ENCODE data around the gene LTBP2.

LTBP2 gene

GRCh38 chr14:74654931-74655330 lies 42.9 kb upstream of the LTBP2 start:
- no peak for DNase-seq (ENCODE audit: low read depth)
- TF ChIP-seq CTCF (conservative IDR thresholded peaks at IDR 0.05; ENCODE audit: low read length): no peak
- no peak overlapping the region for H3K4me3 ChIP-seq (ENCODE audit: low read length)

DNA sequence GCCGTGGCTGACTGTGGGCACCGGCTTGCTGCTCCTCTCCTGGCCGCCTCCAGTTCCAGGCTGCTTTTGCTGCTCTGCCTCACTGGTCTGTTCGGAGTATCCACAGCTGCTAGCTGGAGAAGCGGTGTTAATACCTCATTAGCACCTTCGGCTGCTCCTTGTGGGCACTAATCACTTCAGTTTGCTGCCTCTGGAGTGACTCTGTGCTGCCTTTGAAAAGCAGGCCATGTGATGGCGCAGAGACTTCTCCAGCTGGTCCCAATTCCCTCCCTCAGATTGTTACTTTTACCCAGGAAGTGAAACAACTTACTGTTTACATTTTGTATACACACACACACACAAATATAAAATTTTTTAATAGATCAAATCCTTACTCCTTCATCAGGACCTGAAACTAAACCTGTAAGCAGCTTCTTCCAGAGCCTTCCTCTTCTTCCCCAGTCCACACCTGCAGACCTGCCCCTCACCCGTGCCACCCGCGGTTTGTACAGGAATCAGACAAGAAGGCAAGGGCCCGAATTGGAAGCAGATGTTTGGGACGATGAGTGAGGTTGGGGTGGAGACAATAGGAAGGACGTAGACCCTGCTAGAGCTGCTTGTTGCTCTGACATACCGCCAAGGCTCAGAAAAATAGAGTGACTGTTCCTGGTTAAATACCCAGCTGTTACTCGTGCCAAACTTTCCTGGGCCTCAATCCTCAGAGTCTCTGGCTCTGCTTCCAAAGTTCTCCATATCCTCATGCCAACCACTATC lies 41.5 kb upstream of the LTBP2 start:
- no peak for TF ChIP-seq CTCF (conservative IDR thresholded peaks at IDR 0.05; ENCODE audit: low read length)

DNA sequence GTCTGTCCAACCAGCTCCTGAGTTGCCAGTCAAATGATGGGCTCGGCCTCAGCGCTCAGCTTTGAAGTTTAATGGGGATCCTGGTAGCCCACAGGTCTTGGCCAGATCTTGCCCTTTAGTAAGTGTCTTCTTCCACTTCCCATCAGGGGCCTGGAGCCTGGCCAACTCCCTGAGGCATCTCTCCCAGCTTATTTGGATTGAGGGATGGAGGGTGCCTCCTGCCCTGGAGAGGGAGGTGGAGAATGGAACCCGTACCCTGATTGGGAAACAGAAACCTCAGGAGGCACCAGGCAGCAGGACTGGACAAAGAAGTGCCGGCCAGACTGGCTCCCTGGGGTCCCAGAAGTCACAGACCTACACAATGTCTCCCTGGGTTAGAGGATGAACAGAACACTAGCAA lies 40.5 kb upstream of the LTBP2 start:
- H3K4me3 ChIP-seq (ENCODE audit: low read length): no peak overlapping the region
- DNase-seq (ENCODE audit: low read depth): no peak
- no peak for TF ChIP-seq CTCF (conservative IDR thresholded peaks at IDR 0.05; ENCODE audit: low read length)

More for the DNA sequence above, 41.5 kb upstream of the LTBP2 start:
- peak; percentile 85 for DNase-seq (ENCODE audit: low read depth)
- H3K4me3 ChIP-seq (ENCODE audit: low read length): no peak overlapping the region

DNA sequence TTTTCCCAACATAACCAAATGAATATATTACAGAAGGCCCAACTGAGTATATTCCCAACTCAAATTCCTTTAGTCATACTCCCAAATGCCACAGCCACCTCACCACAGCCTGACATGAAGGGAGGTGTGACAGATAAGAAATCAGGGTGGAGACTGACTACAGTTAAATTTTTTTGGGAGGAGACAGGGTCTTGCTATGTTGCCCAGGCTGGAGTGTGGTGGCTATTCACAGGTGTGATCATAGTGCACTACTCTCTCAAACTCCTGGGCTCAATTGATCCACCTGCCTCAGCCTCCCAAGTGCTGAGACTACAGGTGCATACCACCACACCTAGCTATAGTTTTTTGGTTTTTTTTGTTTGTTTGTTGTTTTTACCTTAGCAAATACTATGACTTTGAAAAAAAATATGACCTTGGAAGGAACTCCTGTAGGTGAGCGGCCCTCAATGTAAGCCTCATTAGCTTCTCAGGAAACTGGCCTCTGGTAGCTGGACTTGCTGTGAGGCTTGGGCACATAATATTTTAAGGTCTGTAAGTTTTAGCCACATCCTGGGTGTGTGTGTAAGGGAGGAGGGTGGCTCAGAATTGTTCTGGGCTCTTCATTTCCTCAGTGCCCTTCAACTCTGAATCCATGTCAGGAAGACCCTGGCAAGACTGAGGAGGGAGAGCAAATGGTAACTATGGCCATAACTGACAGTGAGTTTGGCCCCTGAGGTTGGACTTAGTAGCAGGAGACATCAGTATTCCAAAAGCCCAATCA lies 39.1 kb upstream of the LTBP2 start:
- DNase-seq (ENCODE audit: low read depth): no peak
- no peak for TF ChIP-seq CTCF (conservative IDR thresholded peaks at IDR 0.05; ENCODE audit: low read length)
- no peak overlapping the region for H3K4me3 ChIP-seq (ENCODE audit: low read length)

DNA sequence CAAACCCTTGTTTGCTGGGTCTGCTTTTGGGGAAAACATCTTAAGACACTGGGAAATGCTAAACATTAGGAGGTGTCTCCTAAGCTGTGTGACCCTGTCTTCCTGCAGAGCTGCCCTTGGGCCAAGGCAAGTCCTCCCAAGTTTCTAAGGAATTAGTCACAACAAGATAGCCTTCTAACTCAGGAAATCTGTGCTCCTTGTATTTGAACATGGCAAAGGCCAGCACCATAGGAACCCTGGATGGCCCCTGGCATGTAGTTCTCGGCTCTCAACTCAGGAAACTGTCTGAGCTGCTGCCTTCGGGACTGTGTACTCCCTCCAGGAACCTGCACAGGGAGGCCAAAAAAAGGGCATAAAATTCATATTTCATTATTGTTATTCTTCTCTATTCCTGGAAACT lies 37.6 kb upstream of the LTBP2 start:
- peak; percentile 49 for DNase-seq (ENCODE audit: low read depth)
- no peak for TF ChIP-seq CTCF (conservative IDR thresholded peaks at IDR 0.05; ENCODE audit: low read length)
- no peak overlapping the region for H3K4me3 ChIP-seq (ENCODE audit: low read length)

DNA sequence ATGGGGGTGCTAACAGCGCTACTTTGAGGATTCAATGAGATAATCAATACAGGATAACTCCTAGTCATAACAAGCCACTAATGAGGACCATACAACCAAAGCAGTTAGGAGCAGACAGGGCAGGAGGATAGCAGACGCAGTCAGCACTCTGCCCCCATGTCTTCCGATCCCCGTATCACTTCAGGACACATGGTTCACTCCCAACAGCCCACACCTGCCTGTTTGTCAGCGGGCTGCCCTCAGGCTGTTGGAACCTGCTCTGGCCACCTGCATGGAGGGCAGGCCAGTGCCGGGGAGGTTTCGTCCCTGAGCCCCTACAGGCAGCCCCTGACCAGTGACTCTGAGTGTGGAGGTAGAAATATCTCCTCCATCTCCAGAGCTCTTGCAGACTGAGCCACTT lies 37.1 kb upstream of the LTBP2 start:
- TF ChIP-seq CTCF (conservative IDR thresholded peaks at IDR 0.05; ENCODE audit: low read length): no peak
- no peak for DNase-seq (ENCODE audit: low read depth)
- no peak overlapping the region for H3K4me3 ChIP-seq (ENCODE audit: low read length)

DNA sequence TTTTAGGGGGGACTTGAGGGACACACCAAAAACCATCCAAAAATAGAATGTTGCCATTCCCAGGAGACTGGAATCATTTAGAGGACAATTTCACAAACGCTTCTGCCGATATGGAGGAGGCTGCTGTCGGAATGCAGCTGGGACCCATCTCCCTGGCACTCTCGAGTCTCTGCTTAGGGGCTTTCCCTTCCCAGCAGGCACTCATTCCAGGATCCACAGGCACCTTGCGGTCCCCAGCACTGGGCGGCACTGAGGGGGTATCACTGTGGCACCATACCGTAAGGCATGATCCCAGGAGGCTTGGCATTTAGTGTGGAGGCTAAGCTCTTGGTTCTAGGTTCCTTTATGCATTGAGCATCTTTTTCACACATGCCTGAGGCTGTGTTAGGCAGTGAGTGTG lies 36.6 kb upstream of the LTBP2 start:
- no peak overlapping the region for H3K4me3 ChIP-seq (ENCODE audit: low read length)
- TF ChIP-seq CTCF (conservative IDR thresholded peaks at IDR 0.05; ENCODE audit: low read length): no peak
- no peak for DNase-seq (ENCODE audit: low read depth)
